CD4-positive, alpha-beta T cell treated with Interleukin-6 at 100 ng/mL for 8 hours (primary cell): Measurements from ENCODE around the gene KLF3.
A peak's percentile ranks its signal among the peaks of the same experiment; 100 is the strongest.

ENCODE experiments used
- DNase-seq: peaks from one replicate; pipeline ENCODE4 v3.0.0-alpha.2; 2020; ENCODE audit warnings: mixed read lengths, low spot score

The KLF3 gene

GRCh38 chr4:38695809-38696208 is 31.8 kb downstream of the KLF3 start:
- DNase-seq: no peak

- DNase-seq: no peak
These were observed 32.7 kb downstream of the KLF3 start for GRCh38 chr4:38696697-38697096.

- DNase-seq: no peak
These were observed 34.2 kb downstream of the KLF3 start for GRCh38 chr4:38698176-38698575.

- DNase-seq: no peak
These were observed 35.1 kb downstream of the KLF3 start for GRCh38 chr4:38699112-38699511.

GRCh38 chr4:38703635-38704034 is 39.6 kb downstream of the KLF3 start:
- DNase-seq: no peak

GRCh38 chr4:38704622-38705154 is 40.7 kb downstream of the KLF3 start:
- DNase-seq: no peak

- no peak for DNase-seq
These were observed 42.3 kb downstream of the KLF3 start for GRCh38 chr4:38706301-38706700.

GRCh38 chr4:38710053-38710452 is 46.1 kb downstream of the KLF3 start:
- DNase-seq: no peak

- DNase-seq: no peak
These were observed 47.1 kb downstream of the KLF3 start for GRCh38 chr4:38711066-38711465.

GRCh38 chr4:38715050-38715449 is 51.1 kb downstream of the KLF3 start:
- DNase-seq: no peak

- DNase-seq: no peak
These were observed 52.3 kb downstream of the KLF3 start for GRCh38 chr4:38716256-38716655.

GRCh38 chr4:38717604-38718003 is 53.6 kb downstream of the KLF3 start:
- no peak for DNase-seq

- DNase-seq: no peak
These were observed 59.1 kb downstream of the KLF3 start for GRCh38 chr4:38723114-38723513.

GRCh38 chr4:38723726-38724474 is 59.9 kb downstream of the KLF3 start:
- DNase-seq: no peak

- no peak for DNase-seq
These were observed 60.4 kb downstream of the KLF3 start for GRCh38 chr4:38724475-38724808.

- no peak for DNase-seq
These were observed 64.7 kb downstream of the KLF3 start for GRCh38 chr4:38728631-38729141.

GRCh38 chr4:38730493-38730829 is 66.5 kb downstream of the KLF3 start:
- DNase-seq: no peak

GRCh38 chr4:38730830-38731646 is 67.0 kb downstream of the KLF3 start:
- DNase-seq: peak; percentile 82

- no peak for DNase-seq
These were observed 69.7 kb downstream of the KLF3 start for GRCh38 chr4:38733663-38734062.

GRCh38 chr4:38734446-38734845 is 70.4 kb downstream of the KLF3 start:
- no peak for DNase-seq

GRCh38 chr4:38734911-38735310 is 70.9 kb downstream of the KLF3 start:
- no peak for DNase-seq

- DNase-seq: no peak
These were observed 71.9 kb downstream of the KLF3 start for GRCh38 chr4:38735870-38736269.
